ENCODE measurements around the gene ERC2.
"Not testable (repeated sequence)": the region's sequence is repeated elsewhere in the genome, so short reads cannot be mapped to it uniquely, and the experiment has no call there.

Gene ERC2

GRCh38 chr3:56468184-56469106 is at the start of gene ERC2:
ERC2 (minus strand) TSS chr3:56468467.
- DNase-seq (ENCODE audit: low read depth, low spot score), result peak; percentile 45

GRCh38 chr3:56502738-56503137 is 34.5 kb upstream of the ERC2 start:
- DNase-seq (ENCODE audit: low read depth, low spot score), result no peak

- DNase-seq (ENCODE audit: low read depth, low spot score), result not testable (repeated sequence)
These were observed 28.1 kb upstream of the ERC2 start for GRCh38 chr3:56496376-56496775.

- DNase-seq (ENCODE audit: low read depth, low spot score), result peak; percentile 75
These were observed 26.5 kb upstream of the ERC2 start for GRCh38 chr3:56494679-56495322.

- no peak for DNase-seq (ENCODE audit: low read depth, low spot score)
These were observed 23.3 kb upstream of the ERC2 start for GRCh38 chr3:56491566-56491965.

GRCh38 chr3:56488812-56489600 is 20.7 kb upstream of the ERC2 start:
- no peak for DNase-seq (ENCODE audit: low read depth, low spot score)

GRCh38 chr3:56484525-56485032 is 16.3 kb upstream of the ERC2 start:
- DNase-seq (ENCODE audit: low read depth, low spot score), result no peak

GRCh38 chr3:56484122-56484521 is 15.9 kb upstream of the ERC2 start:
- DNase-seq (ENCODE audit: low read depth, low spot score), result no peak

GRCh38 chr3:56477646-56478045 is 9.4 kb upstream of the ERC2 start:
- DNase-seq (ENCODE audit: low read depth, low spot score), result no peak

GRCh38 chr3:56476771-56477170 is 8.5 kb upstream of the ERC2 start:
- DNase-seq (ENCODE audit: low read depth, low spot score), result no peak

GRCh38 chr3:56471771-56472170 is 3.5 kb upstream of the ERC2 start:
- no peak for DNase-seq (ENCODE audit: low read depth, low spot score)

GRCh38 chr3:56469141-56469540 is 874 bp upstream of the ERC2 start:
- DNase-seq (ENCODE audit: low read depth, low spot score), result no peak

GRCh38 chr3:56467801-56468183 is 475 bp downstream of the ERC2 start:
- DNase-seq (ENCODE audit: low read depth, low spot score), result no peak

GRCh38 chr3:56467108-56467507 is 1.2 kb downstream of the ERC2 start:
- DNase-seq (ENCODE audit: low read depth, low spot score), result peak; percentile 92

- no peak for DNase-seq (ENCODE audit: low read depth, low spot score)
These were observed 8.5 kb downstream of the ERC2 start for GRCh38 chr3:56459719-56460118.

- DNase-seq (ENCODE audit: low read depth, low spot score), result no peak
These were observed 9.2 kb downstream of the ERC2 start for GRCh38 chr3:56459104-56459496.

GRCh38 chr3:56458496-56459103 is 9.7 kb downstream of the ERC2 start:
- DNase-seq (ENCODE audit: low read depth, low spot score), result no peak

GRCh38 chr3:56456117-56456516 is 12.2 kb downstream of the ERC2 start:
- no peak for DNase-seq (ENCODE audit: low read depth, low spot score)

GRCh38 chr3:56453011-56453410 is 15.3 kb downstream of the ERC2 start:
- DNase-seq (ENCODE audit: low read depth, low spot score), result no peak

GRCh38 chr3:56452085-56452484 is 16.2 kb downstream of the ERC2 start:
- no peak for DNase-seq (ENCODE audit: low read depth, low spot score)

- DNase-seq (ENCODE audit: low read depth, low spot score), result no peak
These were observed 24.9 kb downstream of the ERC2 start for GRCh38 chr3:56443372-56443771.

GRCh38 chr3:56428667-56429066 is 39.6 kb downstream of the ERC2 start:
- no peak for DNase-seq (ENCODE audit: low read depth, low spot score)
